K562 (cell line): ENCODE measurements around the gene MAPT. TPM values are rescaled to one million over a fixed set of nuclear protein-coding genes. Genes with fewer than 3 reads are reported as not detected.

ENCODE experiments used
- EP300 ChIP-seq: IDR thresholded peaks from 2 replicates; pipeline ENCODE4 v1.6.1; 2012; ENCODE audit warnings: low read length, improper control_type of control experiment
- ETS2 ChIP-seq: IDR thresholded peaks from 2 replicates; pipeline ENCODE4 v1.6.1; 2016; ENCODE audit warnings: borderline replicate concordance, missing genetic modification characterization, mild to moderate bottlenecking, moderate library complexity, missing compliant biosample characterization; ENCODE audit not compliant: poor library complexity, severe bottlenecking
- NONO ChIP-seq, 2 experiments: fragments of 200-400 bp in 1 of 2; fragments of 450-650 bp in 1 of 2; formaldehyde crosslinking in 1 of 2; IDR thresholded peaks; 2 replicates each; pipeline ENCODE4 v1.6.1; 2017; ENCODE audit warnings: low read depth in 2 of 2, mild to moderate bottlenecking in 2 of 2, moderate library complexity in 2 of 2, low read length in 1 of 2
- NR2C1 ChIP-seq, 2 experiments: fragments of 450-650 bp; IDR thresholded peaks; 2 replicates each; pipeline ENCODE4 v1.6.1; 2017; ENCODE audit warnings: mild to moderate bottlenecking in 2 of 2, antibody characterized with exemption in 1 of 2, inconsistent platforms in 1 of 2, missing compliant biosample characterization in 1 of 2, missing genetic modification characterization in 1 of 2
- RBM25 ChIP-seq: fragments of 200-400 bp; formaldehyde crosslinking; IDR thresholded peaks from 2 replicates; pipeline ENCODE4 v1.6.1; 2018; ENCODE audit warnings: low read length, low read depth, moderate library complexity; ENCODE audit not compliant: severe bottlenecking
- SPI1 ChIP-seq: IDR thresholded peaks from 2 replicates; pipeline ENCODE4 v1.6.1; 2011; ENCODE audit warnings: low read depth, low read length, control low read depth, borderline replicate concordance
- SRSF7 ChIP-seq: fragments of 200-400 bp; formaldehyde crosslinking; optimal IDR thresholded peaks from 2 replicates; pipeline ENCODE3; 2017; ENCODE audit warnings: mild to moderate bottlenecking, low read depth, low read length
- SUPT5H ChIP-seq: fragments of 450-650 bp; IDR thresholded peaks from 2 replicates; pipeline ENCODE4 v1.6.1; 2016
- ZNF561 ChIP-seq: fragments of 450-650 bp; formaldehyde crosslinking; conservative IDR thresholded peaks from 2 replicates; pipeline ENCODE4 v1.4.0; 2020; ENCODE audit warnings: mild to moderate bottlenecking, moderate library complexity
- polyA plus RNA-seq, 8 experiments: library from polyadenylated mRNA; depleted of rRNA in 4 of 8; stranded (reverse) in 5 of 8; unstranded in 3 of 8; fragments of >200 nt; fragmentation: Nextera tagmentation in 2 of 8; fragmentation: Illumina TruSeq in 1 of 8; extraction: Ambion mirVana in 2 of 8; extraction: Trizol in 1 of 8; gene quantifications; 2 replicates each; pipeline versions ENCODE4 v1.2.1 to v1.2.3, GENCODE V29; 2011 to 2014; ENCODE audit warnings: inconsistent platforms in 1 of 8, missing spikeins in 1 of 8
- total RNA-seq, 7 experiments: library from RNA; depleted of rRNA in 6 of 7; stranded (reverse); fragments of >200 nt in 6 of 7; fragmentation: Illumina TruSeq in 2 of 7; extraction: Trizol in 2 of 7; gene quantifications; 2 replicates each; pipeline versions ENCODE4 v1.2.1 to v1.2.3, GENCODE V29; 2011 to 2021; ENCODE audit warnings: low replicate concordance in 1 of 7
- TF ChIP-seq, protein P1 (sequence below): fragments of 450-650 bp; IDR thresholded peaks from 2 replicates; pipeline ENCODE4 v1.6.1; 2016; ENCODE audit warnings: mild to moderate bottlenecking, moderate library complexity
- TF ChIP-seq, protein P2 (sequence below): fragments of 450-650 bp; IDR thresholded peaks from 2 replicates; pipeline ENCODE4 v1.6.1; 2017; ENCODE audit warnings: mild to moderate bottlenecking, moderate library complexity
- TF ChIP-seq, protein P3 (sequence below): IDR thresholded peaks from 2 replicates; pipeline ENCODE4 v1.6.1; 2011; ENCODE audit warnings: borderline replicate concordance, low read depth, mild to moderate bottlenecking, moderate library complexity, low read length; ENCODE audit not compliant: insufficient read depth, poor library complexity, severe bottlenecking

The MAPT gene
- total and polyA plus RNA-seq, 9 of the 15 experiments (the other 6 are each of a cell fraction or from before 2014, with no cell fraction given) = 0.04 to 1.1 (median 0.36) TPM

DNA sequence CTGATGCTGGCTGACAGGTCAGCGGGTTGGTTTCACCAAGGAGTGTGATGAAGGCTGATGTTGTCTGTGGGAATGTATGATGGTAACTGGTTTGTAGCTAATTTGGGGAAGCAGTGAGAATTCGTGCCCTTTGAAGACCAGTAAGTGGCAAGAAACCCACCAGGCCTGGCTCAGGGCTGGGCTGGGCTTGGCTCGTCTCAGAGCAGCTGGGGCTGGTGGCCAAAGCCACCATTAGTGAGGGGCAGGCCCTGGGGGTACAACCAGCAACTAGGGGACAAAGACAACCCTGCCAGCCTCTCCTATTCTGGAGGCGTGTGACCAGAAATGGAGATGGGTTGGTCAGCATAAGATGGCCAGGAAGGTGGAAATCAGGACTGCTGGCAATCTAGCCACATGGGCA is 91.7 kb downstream of the MAPT start (continued):
- TF ChIP-seq, protein P1, sequence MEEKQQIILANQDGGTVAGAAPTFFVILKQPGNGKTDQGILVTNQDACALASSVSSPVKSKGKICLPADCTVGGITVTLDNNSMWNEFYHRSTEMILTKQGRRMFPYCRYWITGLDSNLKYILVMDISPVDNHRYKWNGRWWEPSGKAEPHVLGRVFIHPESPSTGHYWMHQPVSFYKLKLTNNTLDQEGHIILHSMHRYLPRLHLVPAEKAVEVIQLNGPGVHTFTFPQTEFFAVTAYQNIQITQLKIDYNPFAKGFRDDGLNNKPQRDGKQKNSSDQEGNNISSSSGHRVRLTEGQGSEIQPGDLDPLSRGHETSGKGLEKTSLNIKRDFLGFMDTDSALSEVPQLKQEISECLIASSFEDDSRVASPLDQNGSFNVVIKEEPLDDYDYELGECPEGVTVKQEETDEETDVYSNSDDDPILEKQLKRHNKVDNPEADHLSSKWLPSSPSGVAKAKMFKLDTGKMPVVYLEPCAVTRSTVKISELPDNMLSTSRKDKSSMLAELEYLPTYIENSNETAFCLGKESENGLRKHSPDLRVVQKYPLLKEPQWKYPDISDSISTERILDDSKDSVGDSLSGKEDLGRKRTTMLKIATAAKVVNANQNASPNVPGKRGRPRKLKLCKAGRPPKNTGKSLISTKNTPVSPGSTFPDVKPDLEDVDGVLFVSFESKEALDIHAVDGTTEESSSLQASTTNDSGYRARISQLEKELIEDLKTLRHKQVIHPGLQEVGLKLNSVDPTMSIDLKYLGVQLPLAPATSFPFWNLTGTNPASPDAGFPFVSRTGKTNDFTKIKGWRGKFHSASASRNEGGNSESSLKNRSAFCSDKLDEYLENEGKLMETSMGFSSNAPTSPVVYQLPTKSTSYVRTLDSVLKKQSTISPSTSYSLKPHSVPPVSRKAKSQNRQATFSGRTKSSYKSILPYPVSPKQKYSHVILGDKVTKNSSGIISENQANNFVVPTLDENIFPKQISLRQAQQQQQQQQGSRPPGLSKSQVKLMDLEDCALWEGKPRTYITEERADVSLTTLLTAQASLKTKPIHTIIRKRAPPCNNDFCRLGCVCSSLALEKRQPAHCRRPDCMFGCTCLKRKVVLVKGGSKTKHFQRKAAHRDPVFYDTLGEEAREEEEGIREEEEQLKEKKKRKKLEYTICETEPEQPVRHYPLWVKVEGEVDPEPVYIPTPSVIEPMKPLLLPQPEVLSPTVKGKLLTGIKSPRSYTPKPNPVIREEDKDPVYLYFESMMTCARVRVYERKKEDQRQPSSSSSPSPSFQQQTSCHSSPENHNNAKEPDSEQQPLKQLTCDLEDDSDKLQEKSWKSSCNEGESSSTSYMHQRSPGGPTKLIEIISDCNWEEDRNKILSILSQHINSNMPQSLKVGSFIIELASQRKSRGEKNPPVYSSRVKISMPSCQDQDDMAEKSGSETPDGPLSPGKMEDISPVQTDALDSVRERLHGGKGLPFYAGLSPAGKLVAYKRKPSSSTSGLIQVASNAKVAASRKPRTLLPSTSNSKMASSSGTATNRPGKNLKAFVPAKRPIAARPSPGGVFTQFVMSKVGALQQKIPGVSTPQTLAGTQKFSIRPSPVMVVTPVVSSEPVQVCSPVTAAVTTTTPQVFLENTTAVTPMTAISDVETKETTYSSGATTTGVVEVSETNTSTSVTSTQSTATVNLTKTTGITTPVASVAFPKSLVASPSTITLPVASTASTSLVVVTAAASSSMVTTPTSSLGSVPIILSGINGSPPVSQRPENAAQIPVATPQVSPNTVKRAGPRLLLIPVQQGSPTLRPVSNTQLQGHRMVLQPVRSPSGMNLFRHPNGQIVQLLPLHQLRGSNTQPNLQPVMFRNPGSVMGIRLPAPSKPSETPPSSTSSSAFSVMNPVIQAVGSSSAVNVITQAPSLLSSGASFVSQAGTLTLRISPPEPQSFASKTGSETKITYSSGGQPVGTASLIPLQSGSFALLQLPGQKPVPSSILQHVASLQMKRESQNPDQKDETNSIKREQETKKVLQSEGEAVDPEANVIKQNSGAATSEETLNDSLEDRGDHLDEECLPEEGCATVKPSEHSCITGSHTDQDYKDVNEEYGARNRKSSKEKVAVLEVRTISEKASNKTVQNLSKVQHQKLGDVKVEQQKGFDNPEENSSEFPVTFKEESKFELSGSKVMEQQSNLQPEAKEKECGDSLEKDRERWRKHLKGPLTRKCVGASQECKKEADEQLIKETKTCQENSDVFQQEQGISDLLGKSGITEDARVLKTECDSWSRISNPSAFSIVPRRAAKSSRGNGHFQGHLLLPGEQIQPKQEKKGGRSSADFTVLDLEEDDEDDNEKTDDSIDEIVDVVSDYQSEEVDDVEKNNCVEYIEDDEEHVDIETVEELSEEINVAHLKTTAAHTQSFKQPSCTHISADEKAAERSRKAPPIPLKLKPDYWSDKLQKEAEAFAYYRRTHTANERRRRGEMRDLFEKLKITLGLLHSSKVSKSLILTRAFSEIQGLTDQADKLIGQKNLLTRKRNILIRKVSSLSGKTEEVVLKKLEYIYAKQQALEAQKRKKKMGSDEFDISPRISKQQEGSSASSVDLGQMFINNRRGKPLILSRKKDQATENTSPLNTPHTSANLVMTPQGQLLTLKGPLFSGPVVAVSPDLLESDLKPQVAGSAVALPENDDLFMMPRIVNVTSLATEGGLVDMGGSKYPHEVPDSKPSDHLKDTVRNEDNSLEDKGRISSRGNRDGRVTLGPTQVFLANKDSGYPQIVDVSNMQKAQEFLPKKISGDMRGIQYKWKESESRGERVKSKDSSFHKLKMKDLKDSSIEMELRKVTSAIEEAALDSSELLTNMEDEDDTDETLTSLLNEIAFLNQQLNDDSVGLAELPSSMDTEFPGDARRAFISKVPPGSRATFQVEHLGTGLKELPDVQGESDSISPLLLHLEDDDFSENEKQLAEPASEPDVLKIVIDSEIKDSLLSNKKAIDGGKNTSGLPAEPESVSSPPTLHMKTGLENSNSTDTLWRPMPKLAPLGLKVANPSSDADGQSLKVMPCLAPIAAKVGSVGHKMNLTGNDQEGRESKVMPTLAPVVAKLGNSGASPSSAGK = no peak
- TF ChIP-seq NONO (IDR thresholded peaks at IDR 0.05; ENCODE audit: low read depth in 2 of 2, low read length in 1 of 2) (no peak), SUPT5H (no peak), SRSF7 (no peak), RBM25 (no peak), NR2C1 (IDR thresholded peaks at IDR 0.05) (no peak), NR2C1 (tag; IDR thresholded peaks at IDR 0.05) (no peak), EP300 (no peak), ZNF561 (no peak), ETS2 (no peak), SPI1 (no peak)
- TF ChIP-seq, protein P2, sequence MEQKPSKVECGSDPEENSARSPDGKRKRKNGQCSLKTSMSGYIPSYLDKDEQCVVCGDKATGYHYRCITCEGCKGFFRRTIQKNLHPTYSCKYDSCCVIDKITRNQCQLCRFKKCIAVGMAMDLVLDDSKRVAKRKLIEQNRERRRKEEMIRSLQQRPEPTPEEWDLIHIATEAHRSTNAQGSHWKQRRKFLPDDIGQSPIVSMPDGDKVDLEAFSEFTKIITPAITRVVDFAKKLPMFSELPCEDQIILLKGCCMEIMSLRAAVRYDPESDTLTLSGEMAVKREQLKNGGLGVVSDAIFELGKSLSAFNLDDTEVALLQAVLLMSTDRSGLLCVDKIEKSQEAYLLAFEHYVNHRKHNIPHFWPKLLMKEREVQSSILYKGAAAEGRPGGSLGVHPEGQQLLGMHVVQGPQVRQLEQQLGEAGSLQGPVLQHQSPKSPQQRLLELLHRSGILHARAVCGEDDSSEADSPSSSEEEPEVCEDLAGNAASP = no peak
- TF ChIP-seq, protein P3, sequence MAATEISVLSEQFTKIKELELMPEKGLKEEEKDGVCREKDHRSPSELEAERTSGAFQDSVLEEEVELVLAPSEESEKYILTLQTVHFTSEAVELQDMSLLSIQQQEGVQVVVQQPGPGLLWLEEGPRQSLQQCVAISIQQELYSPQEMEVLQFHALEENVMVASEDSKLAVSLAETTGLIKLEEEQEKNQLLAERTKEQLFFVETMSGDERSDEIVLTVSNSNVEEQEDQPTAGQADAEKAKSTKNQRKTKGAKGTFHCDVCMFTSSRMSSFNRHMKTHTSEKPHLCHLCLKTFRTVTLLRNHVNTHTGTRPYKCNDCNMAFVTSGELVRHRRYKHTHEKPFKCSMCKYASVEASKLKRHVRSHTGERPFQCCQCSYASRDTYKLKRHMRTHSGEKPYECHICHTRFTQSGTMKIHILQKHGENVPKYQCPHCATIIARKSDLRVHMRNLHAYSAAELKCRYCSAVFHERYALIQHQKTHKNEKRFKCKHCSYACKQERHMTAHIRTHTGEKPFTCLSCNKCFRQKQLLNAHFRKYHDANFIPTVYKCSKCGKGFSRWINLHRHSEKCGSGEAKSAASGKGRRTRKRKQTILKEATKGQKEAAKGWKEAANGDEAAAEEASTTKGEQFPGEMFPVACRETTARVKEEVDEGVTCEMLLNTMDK = no peak
